ENCODE data around the gene STAG1. TPM values are rescaled to one million over a fixed set of nuclear protein-coding genes. Genes with fewer than 3 reads are reported as not detected.

The STAG1 gene
- total and polyA plus RNA-seq, 2 of the 13 experiments (the other 11 are each of a cell fraction or from before 2014, with no cell fraction given): 6.2 to 25.9 TPM

DNA sequence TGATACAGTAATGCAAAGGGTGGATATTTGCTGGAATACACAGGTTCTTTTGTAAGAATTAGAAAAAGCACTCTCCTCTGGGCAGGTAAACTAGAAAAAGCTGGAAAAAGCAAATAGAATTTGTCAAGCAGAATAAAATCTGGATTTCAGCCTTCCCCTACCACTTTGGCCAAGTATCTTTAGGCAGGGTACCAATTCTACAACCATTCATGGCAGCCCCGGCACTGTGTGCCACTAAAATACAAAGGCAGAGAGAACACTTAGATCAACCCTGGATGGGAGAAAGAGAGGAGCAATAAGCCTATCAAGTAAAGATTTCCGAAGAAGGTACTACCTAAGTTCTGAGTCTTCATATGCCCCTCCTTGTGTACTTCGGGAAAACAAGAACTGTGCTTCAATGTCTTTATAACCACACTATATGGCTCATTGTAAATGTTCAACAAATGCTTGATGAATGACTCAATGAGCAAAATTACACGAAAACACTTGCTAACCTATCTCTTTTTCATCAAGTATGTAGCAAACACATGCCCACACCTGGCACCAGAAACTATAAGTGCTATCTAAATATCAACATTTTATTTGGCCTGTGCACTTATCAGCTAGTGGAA is 20.8 kb downstream of the STAG1 start:
- Histone ChIP-seq H4K20me1 (ENCODE audit: insufficient read depth, low read length) (peaks cover 5% of the 10 kb centered on the region; the same call in 1 of the 2 replicates), H3K4me2 (ENCODE audit: low read depth, low read length) (no peak overlapping the region), H3K9me3 (ENCODE audit: low read length) (no peaks in the 10 kb centered on the region), H3K27me3 (ENCODE audit: control insufficient read depth in 1 of 2, insufficient read depth in 2 of 2, low read length in 2 of 2) (no peaks in the 10 kb centered on the region), H3K4me1 (ENCODE audit: insufficient read depth, low read length) (peaks cover 69% of the 10 kb centered on the region), H3K79me2 (ENCODE audit: insufficient read depth, low read length) (peaks cover 92% of the 10 kb centered on the region), H3K9ac (ENCODE audit: insufficient read depth, low read depth, low read length) (no peak overlapping the region), H3K27ac (ENCODE audit: extremely low read length, insufficient read depth, low read length) (peak overlapping the region; percentile 20), H3K4me3 (replicated peaks in 1 of 3; ENCODE audit: insufficient read depth in 1 of 3, low read depth in 2 of 3, low read length in 3 of 3) (no peak overlapping the region), H3K36me3 (replicated peaks in 1 of 2; ENCODE audit: control insufficient read depth in 1 of 2, insufficient read depth in 2 of 2, low read length in 2 of 2) (no peaks in the 10 kb centered on the region), H2AFZ (ENCODE audit: low read length) (no peak overlapping the region)
- FAIRE-seq: no peak
- intact Hi-C loops (cut with micrococcal nuclease; ENCODE audit: unreplicated experiment): loop anchor here (5.0 kb wide), 1 partner anchor 104 kb away; no protein-coding TSS in a partner anchor
- ChIA-PET POLR2A (no interaction called here), CTCF (ENCODE audit: low intra/inter-chr PET ratio, low total read pairs) (no interaction called here)
- in situ Hi-C loops (cut with HindIII; ENCODE audit: extremely low pct_ligation_motif_present, low pct_unique_long_range_greater_than_20kb): loop anchor here (25.0 kb wide), 1 partner anchor 169 kb away; no protein-coding TSS in a partner anchor
- TSS peak; percentile 6 for BruUV-seq (replicated peaks)
- TF ChIP-seq ZNF7 (CRISPR knock-in tag; IDR thresholded peaks at IDR 0.05): no peak
- TF ChIP-seq BHLHE40 (IDR thresholded peaks at IDR 0.05; ENCODE audit: low read length): no peak
- no peak for TF ChIP-seq NPAS2 (CRISPR knock-in tag; IDR thresholded peaks at IDR 0.05; ENCODE audit: borderline replicate concordance)
- no peak for TF ChIP-seq ISL2 (CRISPR knock-in tag; IDR thresholded peaks at IDR 0.05)
- TF ChIP-seq IRF1 (CRISPR knock-in tag; IDR thresholded peaks at IDR 0.05; ENCODE audit: low read depth): no peak
- TF ChIP-seq TRIM22 (IDR thresholded peaks at IDR 0.05): no peak
- TF ChIP-seq ZNF776 (CRISPR knock-in tag; IDR thresholded peaks at IDR 0.05): no peak
- no peak for TF ChIP-seq PBX3 (CRISPR knock-in tag; IDR thresholded peaks at IDR 0.05; ENCODE audit: borderline replicate concordance)
- TF ChIP-seq ZBTB10 (CRISPR knock-in tag; IDR thresholded peaks at IDR 0.05; ENCODE audit: borderline replicate concordance): no peak
- ATAC-seq: no peak
- DNase-seq (ENCODE audit: low spot score): no peak
- 83% methylated on average over 4 of the region's 4 CpGs for WGBS (ENCODE audit: low lambda C conversion rate)

All from HepG2 (cell line).